Activated CD8-positive, alpha-beta memory T cell treated with anti-CD3 and anti-CD28 coated beads for 1 hour (primary cell): ENCODE measurements around the gene ZNF324B.
A peak's percentile ranks its signal among the peaks of the same experiment; 100 is the strongest.
"Not testable (repeated sequence)": the region's sequence is repeated elsewhere in the genome, so short reads cannot be mapped to it uniquely, and the experiment has no call there.

Experiments
- DNase-seq, 2 donors: peaks; one replicate each; pipeline ENCODE4 v3.0.0-alpha.2; 2020; ENCODE audit warnings: low read depth in 1 of 2; ENCODE audit errors: extremely low read depth in 1 of 2

Gene ZNF324B

DNA sequence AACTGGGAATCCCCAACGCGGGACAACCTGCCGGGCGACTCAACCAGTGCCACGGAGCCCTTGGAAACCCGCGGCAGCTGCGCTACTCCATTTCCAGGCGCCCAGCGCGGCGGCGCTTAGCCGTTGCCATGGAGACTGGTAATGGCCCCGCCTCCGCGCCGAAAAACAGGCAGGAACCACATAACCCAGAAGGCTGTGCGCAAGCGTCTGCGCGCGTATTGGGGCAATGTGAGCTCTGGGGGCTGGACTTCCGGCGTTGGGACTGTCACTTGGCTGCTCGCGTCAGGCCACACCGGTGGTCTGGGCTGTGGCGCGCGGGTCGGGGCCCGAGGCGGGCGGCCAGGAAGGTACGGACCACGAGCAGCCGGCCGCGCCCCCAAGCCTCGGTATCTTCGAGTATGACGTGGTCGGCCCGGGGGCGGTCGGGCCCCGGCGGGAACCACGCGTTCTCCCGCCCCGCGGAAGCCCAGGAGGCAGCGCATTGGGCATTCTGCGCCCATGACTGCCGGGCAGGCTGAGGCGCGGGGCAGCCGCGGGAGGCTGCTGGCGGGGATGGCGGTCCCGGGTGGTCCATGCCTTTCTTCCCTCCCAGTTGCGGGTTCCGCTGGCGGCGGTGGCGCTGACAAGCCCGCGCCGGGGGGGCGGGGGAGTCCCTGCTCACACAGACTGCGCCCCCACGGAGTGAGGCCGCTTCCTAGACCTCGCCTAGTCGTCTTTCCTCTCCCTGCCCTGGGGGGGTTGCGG, at the start of gene ZNF324B:
TSS of gene ZNF324B (plus strand) at position 265 of the 744 bp plus-strand sequence. CDS start 2,080 bp downstream, outside the sequence.
- DNase-seq: peak; percentile 90 to 94

GRCh38 chr19:58401840-58402421, 49.5 kb upstream of the ZNF324B start:
- no peak for DNase-seq

DNA sequence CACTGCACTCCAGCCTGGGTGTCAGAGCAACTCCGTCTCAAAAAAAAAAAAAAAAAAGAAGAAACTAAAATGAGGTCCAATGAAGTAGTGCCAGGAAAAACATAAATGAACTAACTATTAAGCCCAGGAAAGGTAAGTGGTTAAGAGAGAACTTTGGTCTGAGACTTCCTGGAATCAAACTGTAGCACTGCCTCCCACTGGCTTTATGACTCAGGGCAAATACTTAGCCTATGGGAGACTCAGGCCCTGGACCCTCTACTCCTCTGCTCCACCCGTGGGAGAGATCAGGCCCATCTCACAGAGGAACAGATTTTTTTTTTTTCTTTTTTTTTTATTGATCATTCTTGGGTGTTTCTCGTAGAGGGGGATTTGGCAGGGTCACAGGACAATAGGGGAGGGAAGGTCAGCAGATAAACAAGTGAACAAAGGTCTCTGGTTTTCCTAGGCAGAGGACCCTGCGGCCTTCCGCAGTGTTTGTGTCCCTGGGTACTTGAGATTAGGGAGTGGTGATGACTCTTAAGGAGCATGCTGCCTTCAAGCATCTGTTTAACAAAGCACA, 47.4 kb upstream of the ZNF324B start:
- not testable (repeated sequence) for DNase-seq

GRCh38 chr19:58406818-58407657, 44.4 kb upstream of the ZNF324B start:
- no peak for DNase-seq

- no peak for DNase-seq
Observed at GRCh38 chr19:58407658-58408151, 43.7 kb upstream of the ZNF324B start.

- DNase-seq: peak; percentile 83 to 87
Observed at GRCh38 chr19:58408152-58409009, 43.0 kb upstream of the ZNF324B start, which contains the start of gene ZNF584. Gene ZNF584, plus strand, starts transcription at chr19:58408649. Its CDS starts 499 bp downstream, at chr19:58409148.

DNA sequence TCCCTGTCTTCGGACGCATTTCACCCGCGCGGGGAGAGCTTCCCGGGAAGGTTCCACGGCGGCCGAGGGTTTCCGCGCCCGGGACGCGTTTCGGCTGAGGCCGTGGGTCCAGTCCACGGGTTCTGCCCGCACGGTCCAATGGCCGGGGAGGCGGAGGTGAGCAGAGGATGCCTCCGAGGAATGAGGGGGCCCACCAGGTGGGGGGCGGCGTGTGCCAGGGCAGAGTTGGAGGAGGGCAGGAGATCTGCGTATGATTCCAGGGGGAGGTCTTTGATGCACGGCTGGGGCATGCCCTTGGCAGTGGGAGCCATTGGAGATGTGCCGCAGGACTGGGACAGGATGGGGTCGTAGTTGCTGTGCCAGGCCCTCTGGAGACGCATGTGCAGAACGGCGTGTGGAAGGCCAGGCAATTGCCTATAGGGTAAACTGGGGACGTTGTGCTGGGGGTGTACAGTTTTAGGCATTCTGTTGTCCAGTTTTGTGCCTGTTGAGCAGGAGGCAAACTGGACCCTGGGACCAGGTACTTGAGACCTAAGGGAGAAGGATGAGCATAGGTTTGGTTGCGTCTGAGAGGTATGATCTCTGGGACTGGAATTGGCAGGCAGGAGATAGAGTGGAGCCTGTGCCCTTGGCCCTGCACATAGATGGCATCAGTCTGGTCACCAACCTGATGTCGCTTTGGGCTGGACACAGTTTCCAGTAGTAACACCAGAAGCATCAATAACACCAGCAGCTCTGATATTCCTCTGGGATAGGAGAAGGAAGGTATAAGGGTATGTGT, 42.2 kb upstream of the ZNF324B start:
- DNase-seq: no peak

GRCh38 chr19:58416604-58417003, 34.8 kb upstream of the ZNF324B start:
- no peak for DNase-seq

DNA sequence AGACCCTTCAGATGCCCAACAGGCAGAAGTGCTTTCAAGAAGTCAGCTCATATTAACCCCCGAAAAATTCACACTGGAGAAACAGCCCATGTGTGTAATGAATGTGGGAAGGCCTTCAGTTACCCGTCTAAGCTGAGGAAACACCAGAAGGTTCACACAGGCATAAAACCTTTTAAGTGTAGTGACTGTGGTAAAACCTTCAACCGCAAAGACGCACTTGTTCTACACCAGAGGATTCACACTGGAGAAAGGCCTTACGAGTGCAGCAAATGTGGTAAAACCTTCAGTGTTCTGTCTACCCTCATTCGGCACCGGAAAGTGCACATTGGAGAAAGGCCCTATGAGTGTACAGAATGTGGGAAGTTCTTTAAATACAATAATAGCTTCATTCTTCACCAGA, 34.4 kb upstream of the ZNF324B start:
- no peak for DNase-seq

GRCh38 chr19:58428617-58429016, 22.8 kb upstream of the ZNF324B start:
- DNase-seq: no peak

DNA sequence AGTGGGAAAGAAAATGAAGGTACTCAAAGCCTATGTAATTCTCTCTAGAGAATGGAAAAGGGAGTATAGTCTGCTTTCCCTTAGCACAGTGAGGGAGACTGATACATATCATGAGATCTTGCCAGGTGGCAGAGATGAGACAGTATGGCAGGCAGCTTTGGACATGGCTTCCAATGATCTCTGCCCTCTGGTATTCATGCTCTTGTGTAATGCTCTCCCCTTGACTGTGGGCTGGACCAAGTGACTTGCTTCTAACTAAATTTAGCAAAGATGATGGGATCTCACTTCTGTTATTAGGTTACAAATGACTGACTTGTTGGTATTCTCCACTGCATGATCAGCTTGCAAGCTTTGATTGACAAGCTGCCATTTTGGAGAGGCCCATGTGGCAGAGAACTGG, 21.7 kb upstream of the ZNF324B start:
- no peak for DNase-seq

- no peak for DNase-seq
Observed at GRCh38 chr19:58434217-58434616, 17.2 kb upstream of the ZNF324B start.

GRCh38 chr19:58439576-58440554, 11.6 kb upstream of the ZNF324B start, which contains the start of gene ZNF132:
Gene ZNF132, minus strand, starts transcription at chr19:58440153. Its CDS starts 332 bp downstream, at chr19:58439821.
- DNase-seq: peak; percentile 82 to 90

DNA sequence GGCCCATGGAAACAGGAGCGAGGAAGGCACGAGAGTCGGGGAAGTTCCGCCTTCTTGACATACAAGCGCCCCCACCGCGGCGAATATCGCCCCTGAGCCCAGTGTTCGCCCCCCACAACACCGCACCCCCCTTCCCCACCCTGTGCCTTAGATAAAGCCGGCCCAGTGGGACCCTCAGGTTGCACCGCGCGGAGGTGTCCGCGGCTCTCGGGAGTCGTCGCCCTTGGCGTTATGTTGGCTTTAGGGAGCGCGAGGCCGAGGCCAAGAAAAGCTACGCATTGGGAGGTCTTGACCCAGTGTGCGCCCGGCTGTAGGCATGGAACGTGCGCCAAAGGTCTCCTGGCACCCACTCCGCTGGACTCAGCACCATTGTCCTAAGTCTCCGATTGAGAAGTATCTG, 10.9 kb upstream of the ZNF324B start:
- DNase-seq: no peak

DNA sequence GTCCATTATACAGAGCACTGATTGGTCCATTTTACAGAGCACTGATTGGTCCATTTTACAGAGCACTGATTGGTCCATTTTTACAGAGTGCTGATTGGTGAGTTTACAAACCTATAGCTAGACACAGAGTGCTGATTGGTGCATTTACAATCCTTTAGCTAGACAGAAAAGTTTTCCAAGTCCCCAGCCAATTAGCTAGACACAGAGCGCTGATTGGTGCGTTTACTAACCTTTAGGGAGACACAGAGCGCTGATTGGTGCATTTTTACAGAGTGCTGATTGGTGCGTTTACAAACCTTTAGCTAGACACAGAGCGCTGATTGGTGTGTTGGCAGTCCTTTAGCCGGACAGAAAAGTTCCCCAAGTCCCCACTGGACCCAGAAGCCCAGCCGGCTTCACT, 8.4 kb upstream of the ZNF324B start:
- DNase-seq: not testable (repeated sequence)

DNA sequence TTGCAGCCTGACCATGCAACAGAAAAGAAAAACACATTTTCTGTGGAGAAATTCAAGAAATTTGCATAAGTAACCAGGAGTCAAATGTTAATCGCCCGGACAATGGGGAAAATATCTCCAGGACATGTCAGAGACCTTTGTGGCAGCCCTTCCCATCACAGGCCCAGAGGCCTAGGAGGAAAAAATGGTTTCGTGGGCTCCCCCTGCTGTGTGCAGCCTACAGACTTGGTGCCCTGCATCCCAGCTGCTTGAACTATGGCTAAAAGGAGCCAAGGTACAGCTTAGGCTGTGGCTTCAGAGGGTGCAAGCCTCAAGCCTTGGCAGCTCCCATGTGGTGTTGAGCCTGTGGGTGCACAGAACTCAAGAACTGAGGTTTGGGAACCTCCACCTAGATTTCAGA, 2.6 kb upstream of the ZNF324B start:
- DNase-seq: not testable (repeated sequence)

DNA sequence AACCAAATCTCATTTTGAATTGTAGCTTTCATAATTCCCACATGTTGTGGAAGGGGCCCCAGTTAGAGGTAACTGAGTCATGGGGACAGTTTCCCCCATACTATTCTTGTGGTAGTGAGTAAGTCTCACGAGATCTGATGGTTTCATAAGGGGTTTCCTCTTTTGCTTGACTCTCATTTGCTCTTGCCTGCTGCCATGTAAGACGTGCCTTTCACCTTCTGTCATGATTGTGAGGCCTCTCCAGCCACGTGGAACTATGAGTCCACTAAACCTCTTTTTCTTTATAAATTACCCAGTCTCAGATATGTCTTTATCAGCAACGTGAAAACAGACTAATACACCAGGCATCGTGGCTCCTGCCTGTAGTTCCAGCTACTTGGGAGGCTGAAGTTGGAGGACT, 1.4 kb upstream of the ZNF324B start:
- not testable (repeated sequence) for DNase-seq

- DNase-seq: no peak
Observed at GRCh38 chr19:58450856-58451357, 515 bp upstream of the ZNF324B start.
